HCT116 (cell line): ENCODE measurements around the gene MYBPC3.

ENCODE experiments used
- ATF3 ChIP-seq: IDR thresholded peaks from 2 replicates; pipeline ENCODE4 v1.6.1; 2012
- CTCF ChIP-seq, 3 experiments: fragments of 200-600 bp in 1 of 3; sonication (generic) in 1 of 3; IDR thresholded peaks in 2 of 3; conservative IDR thresholded peaks in 1 of 3; 2 replicates each; pipeline ENCODE4 v1.5.1; 2012 to 2017; ENCODE audit warnings: low read depth in 2 of 3, low read length in 2 of 3, antibody characterized with exemption in 1 of 3, borderline replicate concordance in 1 of 3, control low read depth in 1 of 3, mild to moderate bottlenecking in 1 of 3, mixed read lengths in 1 of 3, mixed run types in 1 of 3, moderate library complexity in 1 of 3; ENCODE audit not compliant: insufficient read depth in 1 of 3
- EZH2 ChIP-seq: fragments of 200-600 bp; sonication (generic); IDR thresholded peaks from 2 replicates; pipeline ENCODE4 v1.6.1; 2017; ENCODE audit warnings: antibody characterized with exemption, mixed run types
- JUND ChIP-seq: IDR thresholded peaks from 2 replicates; pipeline ENCODE4 v1.6.1; 2012
- MAX ChIP-seq: IDR thresholded peaks from 2 replicates; pipeline ENCODE4 v1.6.1; 2012
- POLR2A ChIP-seq: IDR thresholded peaks from 2 replicates; pipeline ENCODE4 v1.7.0; 2011; ENCODE audit warnings: borderline replicate concordance; ENCODE audit not compliant: insufficient read depth, insufficient read length; ENCODE audit errors: extremely low read depth
- RAD21 ChIP-seq: IDR thresholded peaks from 2 replicates; pipeline ENCODE4 v1.6.1; 2012; ENCODE audit warnings: low read depth, mild to moderate bottlenecking
- REST ChIP-seq: IDR thresholded peaks from 2 replicates; pipeline ENCODE4 v1.6.1; 2012; ENCODE audit warnings: low read depth
- SIN3A ChIP-seq: IDR thresholded peaks from 2 replicates; pipeline ENCODE4 v1.6.1; 2012; ENCODE audit warnings: low read depth
- TCF7L2 ChIP-seq: IDR thresholded peaks from 2 replicates; pipeline ENCODE4 v1.7.0; 2011; ENCODE audit warnings: borderline replicate concordance, inconsistent platforms; ENCODE audit not compliant: insufficient read depth, insufficient read length; ENCODE audit errors: extremely low read depth
- ZBTB33 ChIP-seq: IDR thresholded peaks from 2 replicates; pipeline ENCODE4 v1.6.1; 2011; ENCODE audit warnings: mild to moderate bottlenecking, low read length, moderate library complexity; ENCODE audit not compliant: insufficient replicate concordance; ENCODE audit errors: extremely low read depth

- TF ChIP-seq REST (no peak), SIN3A (no peak), CTCF (IDR thresholded peaks at IDR 0.05 in 2 of 3, conservative IDR thresholded peaks at IDR 0.05 in 1 of 3; ENCODE audit: borderline replicate concordance in 1 of 3, insufficient read depth in 1 of 3, low read depth in 2 of 3, low read length in 2 of 3) (no peak), EZH2 (no peak), TCF7L2 (no peak), POLR2A (no peak), MAX (no peak), ATF3 (no peak), RAD21 (no peak), ZBTB33 (no peak), JUND (no peak)
Measured at GRCh38 chr11:47358731-47359051, 6.2 kb upstream of the MYBPC3 start.
